ENCODE measurements around the gene HECA.
"Not testable (repeated sequence)": the region's sequence is repeated elsewhere in the genome, so short reads cannot be mapped to it uniquely, and the experiment has no call there.

The HECA gene

DNA sequence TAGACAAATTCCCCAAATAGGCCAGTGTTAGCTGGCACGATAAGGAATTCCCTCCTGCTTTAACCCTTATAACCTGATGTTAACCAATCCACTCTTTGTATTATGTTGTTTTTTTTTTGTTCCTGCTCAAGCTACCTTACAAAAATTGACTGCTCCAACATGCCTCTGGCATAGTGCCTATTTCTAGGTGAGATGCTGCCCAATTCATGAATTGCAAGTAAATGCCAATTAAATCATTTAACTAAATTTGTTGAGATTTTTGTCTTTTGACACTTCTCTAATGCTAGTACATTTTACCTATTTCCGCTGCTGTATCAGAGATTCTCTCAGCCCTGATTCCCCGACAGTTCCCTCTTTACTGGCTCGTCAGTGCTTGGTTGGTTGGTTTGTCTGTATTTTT is 66.5 kb downstream of the HECA start:
- H3K4me3 ChIP-seq (ENCODE audit: low read depth, low read length), result no peak overlapping the region

DNA sequence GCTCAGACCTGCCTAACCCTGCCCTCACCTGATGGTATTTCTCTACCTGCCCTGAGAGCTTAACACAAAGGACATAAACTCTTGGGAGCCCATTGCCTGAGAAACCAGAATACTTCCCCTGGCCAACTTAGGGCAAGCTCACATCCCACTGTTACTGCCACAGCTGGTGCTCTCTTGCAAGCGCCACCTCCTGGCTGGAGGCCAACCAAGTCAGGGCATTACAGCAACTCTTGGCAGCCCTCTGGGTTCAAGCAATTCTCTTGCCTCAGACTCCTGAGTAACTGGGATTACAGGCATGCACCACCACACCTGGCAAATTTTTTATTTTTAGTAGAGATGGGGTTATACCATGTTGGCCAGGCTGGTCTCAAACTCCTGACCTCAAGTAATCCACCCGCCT is 70.1 kb downstream of the HECA start:
- no peak overlapping the region for H3K4me3 ChIP-seq (ENCODE audit: low read depth, low read length)

DNA sequence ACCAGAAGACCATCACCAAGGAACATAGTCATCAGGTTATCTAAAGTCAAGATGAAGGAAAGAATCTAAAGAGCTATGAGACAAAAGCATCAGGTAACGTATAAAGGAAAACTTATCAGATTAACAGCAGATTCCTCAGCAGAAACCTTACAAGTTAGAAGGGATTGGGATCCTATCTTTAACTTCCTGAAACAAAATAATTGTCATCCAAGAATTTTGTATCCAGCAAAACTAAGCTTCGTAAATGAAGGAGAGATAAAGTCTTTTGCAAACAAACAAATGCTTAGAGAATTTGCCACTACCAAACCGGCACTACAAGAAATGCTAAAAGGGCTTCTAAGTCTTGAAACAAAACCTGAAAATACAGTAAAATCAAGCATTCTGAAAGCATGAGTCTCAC is 71.0 kb downstream of the HECA start:
- H3K4me3 ChIP-seq (ENCODE audit: low read depth, low read length), result no peak overlapping the region

DNA sequence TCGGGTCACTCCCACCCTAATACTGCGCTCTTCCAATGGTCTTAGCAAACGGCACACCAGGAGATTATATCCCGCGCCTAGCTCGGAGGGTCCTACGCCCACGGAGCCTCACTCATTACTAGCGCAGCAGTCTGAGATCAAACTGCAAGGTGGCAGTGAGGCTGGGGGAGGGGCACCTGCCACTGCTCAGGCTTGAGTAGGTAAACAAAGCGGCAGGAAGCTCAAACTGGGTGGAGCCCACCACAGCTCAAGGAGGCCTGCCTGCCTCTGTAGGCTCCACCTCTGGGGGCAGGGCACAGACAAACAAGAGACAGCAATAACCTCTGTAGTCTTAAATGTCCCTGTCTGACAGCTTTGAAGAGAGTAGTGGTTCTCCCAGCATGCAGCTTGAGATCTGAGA is 75.9 kb downstream of the HECA start:
- H3K4me3 ChIP-seq (ENCODE audit: low read depth, low read length), result not testable (repeated sequence)

DNA sequence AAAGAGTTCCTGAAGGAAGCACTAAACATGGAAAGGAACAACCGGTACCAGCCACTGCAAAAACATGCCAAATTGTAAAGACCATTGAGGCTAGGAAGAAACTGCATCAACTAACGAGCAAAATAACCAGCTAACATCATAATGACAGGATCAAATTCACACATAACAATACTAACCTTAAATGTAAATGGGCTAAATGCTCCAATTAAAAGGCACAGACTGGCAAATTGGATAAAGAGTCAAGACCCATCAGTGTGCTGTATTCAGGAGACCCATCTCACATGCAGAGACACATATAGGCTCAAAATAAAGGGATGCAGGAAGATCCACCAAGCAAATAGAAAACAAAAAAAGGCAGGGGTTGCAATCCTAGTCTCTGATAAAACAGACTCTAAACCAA is 77.6 kb downstream of the HECA start:
- not testable (repeated sequence) for H3K4me3 ChIP-seq (ENCODE audit: low read depth, low read length)

DNA sequence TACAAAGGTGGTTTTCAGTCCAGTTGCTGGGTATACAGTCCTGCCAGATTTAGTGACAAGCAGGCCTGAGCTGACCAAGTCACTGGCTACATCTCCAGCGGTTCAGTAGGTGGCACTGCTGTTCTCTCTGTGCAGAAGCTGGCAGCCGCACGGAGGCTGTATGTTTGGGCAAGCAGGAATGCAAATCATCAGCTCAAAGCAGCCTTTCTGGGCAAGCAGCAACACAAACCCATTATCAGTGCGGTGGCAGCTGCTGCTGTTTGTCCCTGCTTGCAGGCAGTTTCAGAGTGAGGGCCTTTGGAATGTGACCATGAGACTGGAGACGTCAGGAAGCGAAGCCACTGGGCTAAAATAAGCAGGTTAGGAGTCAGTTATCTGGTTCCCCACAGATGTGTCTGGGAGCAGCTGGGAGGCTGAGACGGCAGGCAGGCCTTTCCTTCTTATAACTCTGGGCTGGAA is 84.4 kb downstream of the HECA start:
- no peak overlapping the region for H3K4me3 ChIP-seq (ENCODE audit: low read depth, low read length)

DNA sequence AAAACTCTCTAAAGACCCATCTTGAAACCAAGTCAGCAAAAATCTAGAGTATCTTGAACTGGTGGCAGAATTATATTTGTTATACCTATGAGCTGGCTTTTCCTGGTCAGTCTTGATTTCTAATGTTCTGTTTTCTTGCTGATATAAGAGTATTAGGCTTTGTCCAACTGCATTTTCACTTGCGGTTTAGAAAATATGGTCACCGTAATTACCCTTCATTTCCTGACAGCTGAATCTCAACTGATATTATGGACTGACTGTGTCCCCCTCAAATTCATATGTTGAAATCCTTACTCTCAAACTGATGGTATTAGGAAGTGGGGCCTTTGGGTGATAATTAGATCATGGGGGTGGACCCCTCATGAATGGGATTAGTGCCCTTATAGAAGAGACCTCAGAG is 84.9 kb downstream of the HECA start:
- H3K4me3 ChIP-seq (ENCODE audit: low read depth, low read length), result no peak overlapping the region

DNA sequence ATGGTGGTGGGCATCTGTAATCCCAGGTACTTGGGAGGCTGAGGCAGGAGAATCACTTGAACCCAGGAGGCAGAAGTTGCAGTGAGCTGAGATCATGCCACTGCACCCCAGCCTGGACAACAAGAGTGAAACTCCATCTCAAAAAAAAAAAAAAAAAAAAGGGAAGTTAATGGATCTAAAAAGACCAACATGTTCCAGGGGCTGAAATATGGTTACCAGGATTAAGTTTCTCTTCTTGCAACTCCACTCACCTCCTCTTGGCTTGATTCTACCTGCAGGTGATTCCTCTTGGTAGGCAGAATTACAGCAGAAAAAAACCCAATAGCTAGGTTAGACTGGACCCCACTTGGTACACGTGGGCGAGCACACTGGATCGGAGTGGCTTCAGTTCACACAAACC is 93.5 kb downstream of the HECA start:
- H3K4me3 ChIP-seq (ENCODE audit: low read depth, low read length), result not testable (repeated sequence)
